HAP-1 (cell line): ENCODE measurements around the gene PLAC9.

Experiments used
- DNase-seq, 2 experiments: peaks; one replicate each; pipeline ENCODE4 v3.0.0-alpha.2; 2016 to 2020; ENCODE audit warnings: low spot score in 2 of 2
- H3K27me3 ChIP-seq: fragments of 250-450 bp; sonication (Bioruptor Pico); 2 replicates; pipeline ENCODE4 v1.5.1; 2020; ENCODE audit warnings: low read depth, mild to moderate bottlenecking, moderate library complexity
- H3K36me3 ChIP-seq: fragments of 250-450 bp; sonication (Bioruptor Pico); replicated peaks from 2 replicates; pipeline ENCODE4 v1.5.1; 2020; ENCODE audit warnings: mild to moderate bottlenecking
- H3K4me1 ChIP-seq: fragments of 250-450 bp; sonication (Bioruptor Pico); 2 replicates; pipeline ENCODE4 v1.5.1; 2020; ENCODE audit warnings: mild to moderate bottlenecking
- H3K4me3 ChIP-seq: fragments of 250-450 bp; sonication (Bioruptor Pico); 2 replicates; pipeline ENCODE4 v1.5.1; 2020; ENCODE audit warnings: mild to moderate bottlenecking, moderate library complexity
- H3K9me3 ChIP-seq: fragments of 250-450 bp; sonication (Bioruptor Pico); 2 replicates; pipeline ENCODE4 v1.5.1; 2020; ENCODE audit warnings: mild to moderate bottlenecking, moderate library complexity
- in situ Hi-C: fragments of 300-500 bp; cut with MboI; formaldehyde crosslinking; loops from 3 replicates; pipeline ENCODE4 v1.14.3; 2020; ENCODE audit warnings: low sequenced_read_pairs, inconsistent platforms, mixed read lengths

PLAC9 gene

GRCh38 chr10:80187465-80188409 is 55.2 kb downstream of the PLAC9 start:
- in situ Hi-C loops: no loop called here
- no peaks in the 10 kb centered on the region; the same call in 1 of the 2 replicates for H3K9me3 ChIP-seq
- no peak for DNase-seq
- H3K4me3 ChIP-seq: no peak overlapping the region
- no peaks in the 10 kb centered on the region for H3K36me3 ChIP-seq
- H3K4me1 ChIP-seq: no peaks in the 10 kb centered on the region
- no peaks in the 10 kb centered on the region for H3K27me3 ChIP-seq

GRCh38 chr10:80188713-80189112 is 56.2 kb downstream of the PLAC9 start:
- no peaks in the 10 kb centered on the region for H3K36me3 ChIP-seq
- no peaks in the 10 kb centered on the region; the same call in 1 of the 2 replicates for H3K9me3 ChIP-seq
- in situ Hi-C loops: no loop called here
- H3K27me3 ChIP-seq: no peaks in the 10 kb centered on the region
- DNase-seq: no peak
- no peak overlapping the region for H3K4me3 ChIP-seq
- H3K4me1 ChIP-seq: no peaks in the 10 kb centered on the region

GRCh38 chr10:80191589-80192270 is 59.2 kb downstream of the PLAC9 start:
- Histone ChIP-seq H3K4me3 (no peak overlapping the region), H3K4me1 (no peaks in the 10 kb centered on the region), H3K9me3 (no peaks in the 10 kb centered on the region; the same call in 1 of the 2 replicates), H3K36me3 (no peaks in the 10 kb centered on the region), H3K27me3 (no peaks in the 10 kb centered on the region)
- no peak for DNase-seq
- in situ Hi-C loops: no loop called here

GRCh38 chr10:80192553-80192952 is 60.0 kb downstream of the PLAC9 start:
- no peaks in the 10 kb centered on the region for H3K27me3 ChIP-seq
- no peaks in the 10 kb centered on the region for H3K36me3 ChIP-seq
- in situ Hi-C loops: no loop called here
- H3K4me1 ChIP-seq: no peaks in the 10 kb centered on the region
- no peak for DNase-seq
- H3K9me3 ChIP-seq: no peaks in the 10 kb centered on the region; the same call in 1 of the 2 replicates
- no peak overlapping the region for H3K4me3 ChIP-seq

GRCh38 chr10:80194373-80195045 is 62.0 kb downstream of the PLAC9 start:
- Histone ChIP-seq H3K27me3 (no peaks in the 10 kb centered on the region), H3K9me3 (no peaks in the 10 kb centered on the region; the same call in 1 of the 2 replicates), H3K36me3 (no peaks in the 10 kb centered on the region), H3K4me3 (no peak overlapping the region), H3K4me1 (no peaks in the 10 kb centered on the region)
- no peak for DNase-seq
- in situ Hi-C loops: no loop called here
